Measurements from ENCODE around the gene OPCML.

OPCML gene

GRCh38 chr11:132941761-132942160 is 590.5 kb downstream of the OPCML start:
- no peak for DNase-seq (ENCODE audit: low read depth)

- DNase-seq (ENCODE audit: low read depth): no peak
Observed at GRCh38 chr11:132941024-132941646, 591.2 kb downstream of the OPCML start.

- DNase-seq (ENCODE audit: low read depth): no peak
Observed at GRCh38 chr11:132937016-132937415, 595.3 kb downstream of the OPCML start.

GRCh38 chr11:132935383-132935782 is 596.9 kb downstream of the OPCML start:
- DNase-seq (ENCODE audit: low read depth): no peak

GRCh38 chr11:132933703-132934102 is 598.6 kb downstream of the OPCML start:
- DNase-seq (ENCODE audit: low read depth): no peak

GRCh38 chr11:132925825-132926469 is 606.4 kb downstream of the OPCML start:
- no peak for DNase-seq (ENCODE audit: low read depth)

- no peak for DNase-seq (ENCODE audit: low read depth)
Observed at GRCh38 chr11:132921597-132921996, 610.7 kb downstream of the OPCML start.

- DNase-seq (ENCODE audit: low read depth): no peak
Observed at GRCh38 chr11:132920451-132921096, 611.7 kb downstream of the OPCML start.

GRCh38 chr11:132914600-132914999 is 617.7 kb downstream of the OPCML start:
- no peak for DNase-seq (ENCODE audit: low read depth)

GRCh38 chr11:132913886-132914285 is 618.4 kb downstream of the OPCML start:
- DNase-seq (ENCODE audit: low read depth): no peak

- no peak for DNase-seq (ENCODE audit: low read depth)
Observed at GRCh38 chr11:132913295-132913694, 619.0 kb downstream of the OPCML start.

- no peak for DNase-seq (ENCODE audit: low read depth)
Observed at GRCh38 chr11:132911186-132911585, 621.1 kb downstream of the OPCML start.

- DNase-seq (ENCODE audit: low read depth): no peak
Observed at GRCh38 chr11:132910011-132910760, 622.1 kb downstream of the OPCML start.

GRCh38 chr11:132909021-132909606 is 623.2 kb downstream of the OPCML start:
- no peak for DNase-seq (ENCODE audit: low read depth)

GRCh38 chr11:132908414-132908810 is 623.9 kb downstream of the OPCML start:
- DNase-seq (ENCODE audit: low read depth): no peak

- no peak for DNase-seq (ENCODE audit: low read depth)
Observed at GRCh38 chr11:132907651-132908413, 624.5 kb downstream of the OPCML start.

GRCh38 chr11:132904607-132905006 is 627.7 kb downstream of the OPCML start:
- DNase-seq (ENCODE audit: low read depth): no peak

GRCh38 chr11:132904091-132904490 is 628.2 kb downstream of the OPCML start:
- DNase-seq (ENCODE audit: low read depth): no peak

- DNase-seq (ENCODE audit: low read depth): no peak
Observed at GRCh38 chr11:132901638-132902471, 630.4 kb downstream of the OPCML start.

- no peak for DNase-seq (ENCODE audit: low read depth)
Observed at GRCh38 chr11:132898676-132899075, 633.6 kb downstream of the OPCML start.

- DNase-seq (ENCODE audit: low read depth): no peak
Observed at GRCh38 chr11:132898021-132898420, 634.3 kb downstream of the OPCML start.

Data from T follicular helper cell (primary cell).